ENCODE measurements around the gene DNAAF5. TPM values are rescaled to one million over a fixed set of nuclear protein-coding genes. Genes with fewer than 3 reads are reported as not detected.

DNAAF5 gene
- total and polyA plus RNA-seq, 9 of the 15 experiments (the other 6 are each of a cell fraction or from before 2014, with no cell fraction given): 3.1 to 69.7 (median 19.1) TPM

- Histone ChIP-seq H3K36me3 (ENCODE audit: control insufficient read depth, insufficient read depth, low read length) (peaks cover 16% of the 10 kb centered on the region; the same call in 2 of the 3 replicates), H4K20me1 (replicated peaks; ENCODE audit: control insufficient read depth, insufficient read depth, low read length) (no peaks in the 10 kb centered on the region), H3K4me1 (replicated peaks in 1 of 2; ENCODE audit: control insufficient read depth in 2 of 2, insufficient read depth in 2 of 2, low read length in 2 of 2) (peaks cover 0 to 9% of the 10 kb centered on the region in 2 experiments; a peak in 1 of 5 replicates), H3K79me2 (ENCODE audit: control insufficient read depth, insufficient read depth, low read length) (no peaks in the 10 kb centered on the region), H3K4me2 (ENCODE audit: insufficient read depth, low read length) (no peak overlapping the region), H3K4me3 (no peak overlapping the region), H3K27me3 (ENCODE audit: control insufficient read depth in 2 of 2, insufficient read depth in 2 of 2, low read length in 2 of 2) (no peaks in the 10 kb centered on the region), H3K9me3 (replicated peaks; ENCODE audit: control insufficient read depth, insufficient read depth, low read depth, low read length) (peaks cover 2% of the 10 kb centered on the region; the same call in 1 of the 2 replicates), H3K27ac (ENCODE audit: extremely low read depth, low read depth, low read length) (no peak overlapping the region), H2AFZ (ENCODE audit: low read depth, low read length) (no peak overlapping the region), H3K9me1 (ENCODE audit: control insufficient read depth, insufficient read depth, low read length) (no peaks in the 10 kb centered on the region), H3K9ac (ENCODE audit: insufficient read depth in 1 of 2, low read depth in 2 of 2, low read length in 2 of 2) (no peak overlapping the region)
- DNase-seq (ENCODE audit: extremely low read depth in 1 of 4, low spot score in 3 of 4) (no peak), ATAC-seq (no peak), FAIRE-seq (no peak)
- BruUV-seq (replicated peaks): no TSS peak
- intact Hi-C loops (cut with micrococcal nuclease): no loop called here
- 96% methylated on average over 10 of the region's 74 CpGs for WGBS (ENCODE audit: insufficient coverage, low coverage, missing lambda C conversion rate)
- TF ChIP-seq SRSF9 (IDR thresholded peaks at IDR 0.05; ENCODE audit: borderline replicate concordance, low read depth, low read length): no peak
- no peak for TF ChIP-seq HSF4 (CRISPR knock-in tag; IDR thresholded peaks at IDR 0.05; ENCODE audit: borderline replicate concordance)
- no peak for TF ChIP-seq SOX6 (IDR thresholded peaks at IDR 0.05)
- no peak for TF ChIP-seq RBM14 (IDR thresholded peaks at IDR 0.05; ENCODE audit: borderline replicate concordance, insufficient read depth, low read depth, low read length)
- TF ChIP-seq CREB1 (IDR thresholded peaks at IDR 0.05): no peak
- no peak for TF ChIP-seq CREB1 (CRISPR knock-in tag; IDR thresholded peaks at IDR 0.05)
- no peak for TF ChIP-seq ZNF224 (CRISPR knock-in tag; IDR thresholded peaks at IDR 0.05)
- TF ChIP-seq PRDM10 (IDR thresholded peaks at IDR 0.05; ENCODE audit: partially characterized antibody): no peak
- no peak for TF ChIP-seq DPF2 (IDR thresholded peaks at IDR 0.05)
- no peak for TF ChIP-seq MEIS2 (IDR thresholded peaks at IDR 0.05; ENCODE audit: partially characterized antibody)
- TF ChIP-seq ZBTB26 (CRISPR knock-in tag; IDR thresholded peaks at IDR 0.05): no peak
- no peak for TF ChIP-seq XRCC4 (IDR thresholded peaks at IDR 0.05; ENCODE audit: extremely low read depth, insufficient read depth, insufficient read length)
- no peak for TF ChIP-seq ZNF280B (CRISPR knock-in tag; IDR thresholded peaks at IDR 0.05)
- TF ChIP-seq KDM2B (CRISPR knock-in tag; IDR thresholded peaks at IDR 0.05): no peak
- in situ Hi-C loops (cut with MboI): no loop called here
- CTCF ChIA-PET (ENCODE audit: low intra/inter-chr PET ratio): no interaction called here
- POLR2A ChIA-PET: no interaction called here
These were observed 13.9 kb upstream of the DNAAF5 start for GRCh38 chr7:712381-713138.

Measured in K562 (cell line).